Muscle layer of duodenum (tissue), 2 donors: Measurements from ENCODE around the gene CPSF4L.
A peak's percentile ranks its signal among the peaks of the same experiment; 100 is the strongest.
"Not testable (repeated sequence)": the region's sequence is repeated elsewhere in the genome, so short reads cannot be mapped to it uniquely, and the experiment has no call there.

ENCODE experiments used
- H3K27ac ChIP-seq: one replicate; pipeline ENCODE4 v1.7.0; 2013; ENCODE audit warnings: mild to moderate bottlenecking, low read length
- H3K27me3 ChIP-seq: one replicate; pipeline ENCODE4 v1.7.0; 2013; ENCODE audit warnings: low read depth, mild to moderate bottlenecking, control low read depth, low read length
- H3K36me3 ChIP-seq, 2 donors: one replicate each; pipeline ENCODE4 v1.7.0; 2013; ENCODE audit warnings: low read length in 2 of 2, control low read depth in 1 of 2, mild to moderate bottlenecking in 1 of 2; ENCODE audit not compliant: insufficient read depth in 2 of 2, control insufficient read depth in 1 of 2
- H3K4me1 ChIP-seq, 2 donors: one replicate each; pipeline ENCODE4 v1.7.0; 2013; ENCODE audit warnings: low read length in 2 of 2, mild to moderate bottlenecking in 2 of 2, control low read depth in 1 of 2, moderate library complexity in 1 of 2; ENCODE audit not compliant: insufficient read depth in 2 of 2, control insufficient read depth in 1 of 2
- H3K4me3 ChIP-seq, 2 donors: one replicate each; pipeline ENCODE4 v1.7.0; 2013; ENCODE audit warnings: low read length in 2 of 2, low read depth in 1 of 2, mild to moderate bottlenecking in 1 of 2
- H3K9me3 ChIP-seq, 2 donors: one replicate each; pipeline ENCODE4 v1.7.0; 2013; ENCODE audit warnings: low read length in 2 of 2, control low read depth in 1 of 2, mild to moderate bottlenecking in 1 of 2; ENCODE audit not compliant: control insufficient read depth in 1 of 2
- donor health status: healthy.

The CPSF4L gene, protein sequence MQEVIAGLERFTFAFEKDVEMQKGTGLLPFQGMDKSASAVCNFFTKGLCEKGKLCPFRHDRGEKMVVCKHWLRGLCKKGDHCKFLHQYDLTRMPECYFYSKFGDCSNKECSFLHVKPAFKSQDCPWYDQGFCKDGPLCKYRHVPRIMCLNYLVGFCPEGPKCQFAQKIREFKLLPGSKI

DNA sequence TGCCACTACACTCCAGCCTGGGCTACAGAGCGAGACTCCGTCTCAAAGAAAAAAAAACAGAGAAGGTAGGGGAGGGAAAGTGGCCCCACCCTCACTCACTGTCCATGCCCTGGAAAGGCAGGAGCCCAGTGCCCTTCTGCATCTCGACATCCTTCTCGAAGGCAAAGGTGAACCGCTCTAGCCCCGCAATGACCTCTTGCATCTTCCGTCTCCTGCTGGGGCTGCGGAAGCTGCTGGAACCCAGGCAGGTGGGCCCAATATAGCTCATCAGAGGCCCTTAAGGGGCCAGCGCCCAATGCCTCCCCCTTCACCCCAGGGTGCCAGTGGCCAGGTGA is at the start of gene CPSF4L:
Gene CPSF4L, minus strand, starts transcription at position 264 of the 335 bp plus-strand sequence. Its CDS starts 62 bp downstream, at position 202.
- Histone ChIP-seq H3K27me3 (no peaks in the 10 kb centered on the region), H3K9me3 (no peaks in the 10 kb centered on the region), H3K4me1 (peaks cover 0 to 13% of the 10 kb centered on the region in 2 donors), H3K36me3 (no peaks in the 10 kb centered on the region), H3K27ac (peak within 1 kb of the TSS; percentile 31), H3K4me3 (no peak within 1 kb of the TSS)

DNA sequence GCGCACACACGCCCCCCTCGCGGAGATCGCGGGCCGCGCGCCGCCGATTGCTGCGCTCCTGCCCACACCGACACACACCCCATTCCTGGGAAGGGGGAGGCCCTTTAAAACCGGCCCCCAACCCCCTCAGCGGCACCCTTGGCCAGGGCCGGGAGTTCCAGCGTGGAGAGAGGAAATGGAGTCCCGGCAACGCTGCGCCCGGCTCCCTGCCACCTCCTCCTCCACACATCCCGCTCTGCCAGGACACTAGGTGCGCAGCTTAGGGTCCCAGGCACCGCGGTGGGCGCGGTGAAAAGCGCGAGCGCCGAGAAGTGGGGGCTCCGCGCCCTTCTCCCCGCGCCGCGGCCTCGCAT is 49.7 kb upstream of the CPSF4L start:
- H3K9me3 ChIP-seq: no peaks in the 10 kb centered on the region

GRCh38 chr17:73309727-73310596 is 48.3 kb upstream of the CPSF4L start:
- Histone ChIP-seq H3K27me3 (no peaks in the 10 kb centered on the region), H3K27ac (peak overlapping the region; percentile 97), H3K9me3 (no peaks in the 10 kb centered on the region), H3K4me1 (peaks cover 16 to 44% of the 10 kb centered on the region in 2 donors), H3K36me3 (no peaks in the 10 kb centered on the region), H3K4me3 (peak overlapping the region; percentile 95 to 97)

More for the DNA sequence above, 49.7 kb upstream of the CPSF4L start:
- Histone ChIP-seq H3K4me3 (peak overlapping the region; percentile 95 to 97), H3K27ac (peak overlapping the region; percentile 97), H3K36me3 (no peaks in the 10 kb centered on the region), H3K4me1 (peaks cover 7 to 33% of the 10 kb centered on the region in 2 donors), H3K27me3 (no peaks in the 10 kb centered on the region)

DNA sequence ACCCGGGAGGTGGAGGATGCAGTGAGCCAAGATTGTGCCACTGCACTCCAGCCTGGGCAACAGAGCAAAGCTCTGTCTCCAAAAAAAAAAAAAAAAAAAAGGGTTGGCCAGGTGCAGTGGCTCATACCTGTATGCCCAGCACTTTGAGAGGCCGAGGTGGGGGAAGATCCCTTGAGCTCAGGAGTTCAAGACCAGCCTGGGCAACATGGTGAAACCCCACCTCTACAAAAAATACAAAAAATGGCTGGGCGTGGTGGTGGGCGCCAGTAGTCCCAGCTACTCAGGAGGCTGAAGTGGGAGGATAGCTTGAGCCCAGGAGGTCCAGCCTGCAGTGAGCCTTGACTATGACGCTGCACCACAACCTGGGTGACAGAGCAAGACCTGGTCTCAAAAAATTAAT is 47.3 kb upstream of the CPSF4L start:
- not testable (repeated sequence) for H3K27ac ChIP-seq, H3K9me3 ChIP-seq, H3K27me3 ChIP-seq, H3K36me3 ChIP-seq
- Histone ChIP-seq H3K4me3 (peak overlapping the region; percentile 54 to 95), H3K4me1 (peaks cover 21 to 48% of the 10 kb centered on the region in 2 donors)

DNA sequence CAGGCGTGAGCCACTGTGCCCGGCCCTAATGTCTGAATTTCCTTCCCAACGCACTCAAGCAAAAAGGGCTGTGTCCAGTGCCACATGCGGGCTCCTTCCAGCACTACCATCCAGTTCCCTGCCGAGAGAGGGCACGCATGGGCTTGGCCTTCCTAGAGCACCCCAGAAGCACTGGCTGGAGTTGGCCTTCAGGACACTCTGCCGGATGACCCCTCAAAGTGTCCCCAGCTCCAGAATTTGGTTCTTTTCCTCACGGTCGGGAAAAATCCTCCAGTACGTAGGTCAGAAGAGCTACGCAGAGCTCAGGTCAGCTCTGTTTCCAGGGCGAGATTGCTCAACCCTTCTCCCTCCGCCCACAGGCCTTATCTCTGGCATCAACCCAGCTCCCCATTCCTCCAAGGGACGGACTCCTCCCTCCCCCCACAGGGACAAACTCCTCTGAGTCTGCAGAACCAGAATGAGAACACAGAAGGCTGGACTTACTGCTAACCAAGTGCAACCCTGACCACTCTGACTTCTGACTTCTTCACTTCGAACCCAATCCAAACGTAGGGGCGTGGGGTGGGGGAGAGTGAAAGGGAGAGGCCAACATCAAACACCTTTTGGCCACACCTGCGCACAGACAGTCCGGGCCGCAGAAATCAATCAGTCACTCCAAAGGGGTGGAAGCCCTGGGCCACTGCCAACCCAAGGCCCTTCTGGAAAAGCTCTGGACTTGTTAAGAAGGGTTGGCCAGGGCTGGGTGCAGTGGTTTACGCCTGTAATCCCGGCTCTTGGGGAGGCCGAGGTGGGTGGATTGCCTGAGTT is 46.5 kb upstream of the CPSF4L start:
- Histone ChIP-seq H3K4me1 (peaks cover 25 to 54% of the 10 kb centered on the region in 2 donors), H3K27ac (peak overlapping the region; percentile 94), H3K27me3 (no peaks in the 10 kb centered on the region), H3K4me3 (peak overlapping the region; percentile 54 to 60), H3K9me3 (no peaks in the 10 kb centered on the region), H3K36me3 (no peaks in the 10 kb centered on the region)

DNA sequence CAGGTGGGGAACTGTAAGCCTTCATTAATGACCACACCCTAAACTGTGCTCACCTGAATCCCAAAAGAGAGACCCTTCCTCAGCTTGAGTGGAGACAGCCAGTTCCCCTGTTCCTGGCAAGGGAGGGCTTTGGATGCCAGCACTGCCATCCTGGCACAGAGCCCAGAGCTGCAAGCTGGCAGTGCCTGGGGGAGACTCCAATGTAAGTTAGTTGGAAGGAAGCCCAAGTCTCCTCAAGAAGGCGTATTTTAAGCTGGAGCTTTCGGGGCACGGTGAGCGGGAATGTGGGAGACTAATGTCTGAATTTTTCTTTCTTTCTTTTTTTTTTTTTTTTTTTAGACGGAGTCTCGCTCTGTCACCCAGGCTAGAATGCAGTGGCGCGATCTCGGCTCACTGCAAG is 45.5 kb upstream of the CPSF4L start:
- Histone ChIP-seq H3K27me3 (no peaks in the 10 kb centered on the region), H3K9me3 (no peaks in the 10 kb centered on the region), H3K36me3 (no peaks in the 10 kb centered on the region), H3K4me1 (peaks cover 27 to 54% of the 10 kb centered on the region in 2 donors), H3K27ac (peak overlapping the region; percentile 99), H3K4me3 (peak overlapping the region; percentile 16 to 23)

DNA sequence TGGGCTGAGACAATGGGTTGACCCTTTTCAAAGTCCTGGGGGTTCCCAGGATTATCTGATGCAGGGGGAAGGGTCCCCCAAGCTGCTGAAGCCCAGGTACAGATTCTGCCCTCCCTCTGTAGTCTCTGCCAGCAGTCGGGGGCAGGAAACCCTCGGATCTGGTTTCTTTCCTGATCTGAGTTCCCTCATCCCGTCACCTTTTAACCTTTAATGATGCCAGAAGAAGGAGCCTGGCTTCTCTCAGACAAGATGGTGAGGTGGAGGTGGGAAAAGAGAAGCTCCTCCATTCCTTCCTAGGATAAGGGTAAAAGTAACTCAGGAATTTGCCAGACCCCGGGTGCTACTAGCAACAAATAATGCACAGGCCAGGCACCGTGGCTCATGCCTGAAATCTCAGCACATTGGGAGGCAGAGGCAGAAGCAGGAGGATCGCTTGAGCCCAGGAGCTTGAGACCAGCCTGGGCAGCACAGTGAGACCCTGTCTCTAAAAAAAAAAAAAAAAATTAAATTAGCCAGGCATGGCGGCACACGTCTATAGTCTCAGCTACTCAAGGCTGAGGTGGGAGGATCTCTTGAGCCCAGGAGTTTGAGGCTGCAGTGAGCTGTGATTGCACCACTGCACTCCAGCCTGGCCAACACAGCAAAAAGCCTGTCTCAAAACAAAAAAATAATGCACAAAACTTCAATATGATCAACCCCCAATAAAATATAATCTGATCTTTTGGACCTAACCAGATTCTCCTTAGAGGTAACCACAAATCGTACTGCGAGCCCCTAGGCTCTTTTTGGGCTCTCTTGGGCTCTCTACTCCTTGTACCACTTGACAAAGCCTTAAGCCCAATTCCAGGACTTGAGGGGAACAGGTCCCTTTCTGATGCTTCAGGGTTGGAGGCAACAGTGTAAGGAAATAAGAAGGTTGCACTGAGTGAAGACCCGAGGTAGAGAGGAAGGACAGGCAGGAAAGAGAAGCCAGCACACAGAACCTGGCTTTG is 44.5 kb upstream of the CPSF4L start:
- H3K27ac ChIP-seq: peak overlapping the region; percentile 99
- no peaks in the 10 kb centered on the region for H3K36me3 ChIP-seq
- peaks cover 29 to 60% of the 10 kb centered on the region in 2 donors for H3K4me1 ChIP-seq
- H3K9me3 ChIP-seq: no peaks in the 10 kb centered on the region
- no peaks in the 10 kb centered on the region for H3K27me3 ChIP-seq
- H3K4me3 ChIP-seq: peak overlapping the region; percentile 43

DNA sequence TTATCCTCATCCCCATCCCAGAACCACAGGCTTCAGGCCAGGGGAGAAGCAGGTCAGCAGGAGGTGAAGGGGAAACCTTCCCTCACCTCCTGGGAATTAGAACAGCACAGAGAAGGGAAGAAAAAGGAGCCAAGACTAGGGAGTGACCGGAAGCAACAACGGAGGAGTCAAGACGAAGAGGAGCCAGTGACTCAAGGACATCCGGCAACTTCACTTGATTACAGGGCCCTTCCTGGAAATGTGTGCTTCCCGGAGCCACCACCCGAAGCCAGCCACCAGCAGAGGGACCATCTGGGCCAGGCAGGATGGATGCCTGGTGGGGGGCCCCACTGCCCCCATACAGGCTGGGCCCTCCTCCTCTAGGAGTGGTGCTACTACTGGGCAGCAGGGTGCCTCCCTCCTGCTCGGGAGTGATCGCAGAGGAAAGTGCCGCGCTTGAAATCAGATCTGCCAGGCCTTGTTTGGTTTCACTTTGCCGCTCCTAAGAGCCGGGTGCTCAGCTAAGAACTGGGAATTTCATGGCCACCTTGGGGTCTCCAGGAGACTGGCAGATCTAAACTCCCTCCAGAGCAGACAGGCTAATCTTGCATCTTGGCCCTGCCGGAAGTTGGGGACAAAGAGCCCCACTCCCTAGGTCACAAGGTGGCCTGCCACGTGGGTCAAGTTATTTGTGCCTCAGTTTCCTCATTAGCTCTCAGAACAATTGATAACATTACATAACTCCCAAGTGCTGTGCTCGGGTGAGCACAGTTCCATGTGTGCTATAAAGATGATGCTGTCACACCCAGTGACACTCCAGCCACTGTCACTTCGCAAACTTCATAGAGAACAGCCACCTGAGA is 43.5 kb upstream of the CPSF4L start:
- peaks cover 31 to 65% of the 10 kb centered on the region in 2 donors for H3K4me1 ChIP-seq
- peak overlapping the region; percentile 43 for H3K4me3 ChIP-seq
- no peaks in the 10 kb centered on the region for H3K36me3 ChIP-seq
- H3K9me3 ChIP-seq: no peaks in the 10 kb centered on the region
- H3K27ac ChIP-seq: peak overlapping the region; percentile 99
- H3K27me3 ChIP-seq: no peaks in the 10 kb centered on the region

GRCh38 chr17:73304438-73304837 is 42.8 kb upstream of the CPSF4L start:
- Histone ChIP-seq H3K9me3 (no peaks in the 10 kb centered on the region), H3K27ac (peak overlapping the region; percentile 99), H3K4me1 (peaks cover 38 to 66% of the 10 kb centered on the region in 2 donors), H3K27me3 (no peaks in the 10 kb centered on the region), H3K36me3 (no peaks in the 10 kb centered on the region), H3K4me3 (peak overlapping the region; percentile 43)

- Histone ChIP-seq H3K4me1 (peaks cover 44 to 63% of the 10 kb centered on the region in 2 donors), H3K27me3 (no peaks in the 10 kb centered on the region), H3K36me3 (no peaks in the 10 kb centered on the region), H3K4me3 (no peak overlapping the region), H3K27ac (no peak overlapping the region), H3K9me3 (no peaks in the 10 kb centered on the region)
Measured at GRCh38 chr17:73302189-73302588, 40.5 kb upstream of the CPSF4L start.
